GM19023 (cell line): ENCODE measurements around the gene ASPDH.
"Not testable (repeated sequence)": the region's sequence is repeated elsewhere in the genome, so short reads cannot be mapped to it uniquely, and the experiment has no call there.

Source experiments
- ATAC-seq: cut with Tn5 transposase; IDR thresholded peaks from one replicate; pipeline ENCODE4 v1.9.1; 2021; ENCODE audit warnings: mild to moderate bottlenecking, moderate library complexity; ENCODE audit not compliant: unreplicated experiment

Gene ASPDH

GRCh38 chr19:50480281-50481111 lies 33.2 kb downstream of the ASPDH start:
- no peak for ATAC-seq

GRCh38 chr19:50479761-50480251 lies 33.9 kb downstream of the ASPDH start:
- ATAC-seq: no peak

GRCh38 chr19:50478901-50479715 lies 34.6 kb downstream of the ASPDH start:
- ATAC-seq: no peak

- ATAC-seq: no peak
Observed at GRCh38 chr19:50477751-50478515, 35.8 kb downstream of the ASPDH start.

GRCh38 chr19:50476907-50477238 lies 36.8 kb downstream of the ASPDH start:
- no peak for ATAC-seq

GRCh38 chr19:50476224-50476906 lies 37.3 kb downstream of the ASPDH start, which contains the start of the genes EMC10 and GARIN5A:
TSS of gene EMC10 (plus strand) at chr19:50476507. CDS start at chr19:50476545, 38 bp downstream.
TSS of gene GARIN5A (minus strand) at chr19:50476848. CDS start at chr19:50476388, 460 bp downstream.
- ATAC-seq: peak; percentile 73

- ATAC-seq: no peak
Observed at GRCh38 chr19:50475736-50476223, 37.9 kb downstream of the ASPDH start.

- no peak for ATAC-seq
Observed at GRCh38 chr19:50475101-50475568, 38.6 kb downstream of the ASPDH start.

GRCh38 chr19:50473336-50473735 lies 40.4 kb downstream of the ASPDH start:
- not testable (repeated sequence) for ATAC-seq

GRCh38 chr19:50468818-50469217 lies 44.9 kb downstream of the ASPDH start:
- no peak for ATAC-seq

- ATAC-seq: no peak
Observed at GRCh38 chr19:50467566-50467965, 46.1 kb downstream of the ASPDH start.

- ATAC-seq: no peak
Observed at GRCh38 chr19:50466706-50467039, 47.0 kb downstream of the ASPDH start.

- ATAC-seq: no peak
Observed at GRCh38 chr19:50465986-50466705, 47.6 kb downstream of the ASPDH start.

- no peak for ATAC-seq
Observed at GRCh38 chr19:50465000-50465399, 48.7 kb downstream of the ASPDH start.

GRCh38 chr19:50464348-50464747 lies 49.4 kb downstream of the ASPDH start:
- ATAC-seq: no peak

- no peak for ATAC-seq
Observed at GRCh38 chr19:50462970-50463369, 50.7 kb downstream of the ASPDH start.
